SKM-1 treated with dmso at 0.1 percent for 144 hours (cell line): ENCODE measurements around the gene JAKMIP1.
"Not testable (repeated sequence)": the region's sequence is repeated elsewhere in the genome, so short reads cannot be mapped to it uniquely, and the experiment has no call there.

ENCODE experiments used
- DNase-seq: peaks from one replicate; lab custom pipeline; 2025; ENCODE audit not compliant: unreplicated experiment; lab: John Stamatoyannopoulos, UW

The JAKMIP1 gene

GRCh38 chr4:6229671-6230501 is 29.5 kb upstream of the JAKMIP1 start:
- no peak for DNase-seq

GRCh38 chr4:6229095-6229494 is 28.7 kb upstream of the JAKMIP1 start:
- DNase-seq = no peak

GRCh38 chr4:6228158-6229067 is 28.1 kb upstream of the JAKMIP1 start:
- DNase-seq = no peak

GRCh38 chr4:6227412-6228157 is 27.2 kb upstream of the JAKMIP1 start:
- no peak for DNase-seq

- DNase-seq = no peak
These were observed 26.2 kb upstream of the JAKMIP1 start for GRCh38 chr4:6226506-6226905.

GRCh38 chr4:6225469-6225868 is 25.1 kb upstream of the JAKMIP1 start:
- DNase-seq = no peak

GRCh38 chr4:6224735-6225134 is 24.4 kb upstream of the JAKMIP1 start:
- no peak for DNase-seq

- no peak for DNase-seq
These were observed 22.5 kb upstream of the JAKMIP1 start for GRCh38 chr4:6222761-6223292.

GRCh38 chr4:6221851-6222760 is 21.8 kb upstream of the JAKMIP1 start:
- DNase-seq = no peak

GRCh38 chr4:6221301-6221850 is 21.0 kb upstream of the JAKMIP1 start:
- no peak for DNase-seq

- DNase-seq = no peak
These were observed 17.5 kb upstream of the JAKMIP1 start for GRCh38 chr4:6217716-6218381.

- DNase-seq = no peak
These were observed 16.2 kb upstream of the JAKMIP1 start for GRCh38 chr4:6216588-6216987.

GRCh38 chr4:6209921-6210320 is 9.6 kb upstream of the JAKMIP1 start:
- DNase-seq = no peak

- DNase-seq = not testable (repeated sequence)
These were observed 8.9 kb upstream of the JAKMIP1 start for GRCh38 chr4:6209291-6209690.

- no peak for DNase-seq
These were observed 8.1 kb upstream of the JAKMIP1 start for GRCh38 chr4:6208416-6208815.

GRCh38 chr4:6207602-6208001 is 7.3 kb upstream of the JAKMIP1 start:
- DNase-seq = no peak

GRCh38 chr4:6206771-6207290 is 6.5 kb upstream of the JAKMIP1 start:
- no peak for DNase-seq

GRCh38 chr4:6205973-6206372 is 5.6 kb upstream of the JAKMIP1 start:
- DNase-seq = no peak

- DNase-seq = no peak
These were observed 5.2 kb upstream of the JAKMIP1 start for GRCh38 chr4:6205567-6205931.
